Muscle layer of duodenum (tissue), 2 donors: Measurements from ENCODE around the gene FSD1.

Experiments used
- H3K27ac ChIP-seq: one replicate; pipeline ENCODE4 v1.7.0; 2013; ENCODE audit warnings: mild to moderate bottlenecking, low read length
- H3K27me3 ChIP-seq: one replicate; pipeline ENCODE4 v1.7.0; 2013; ENCODE audit warnings: low read depth, mild to moderate bottlenecking, control low read depth, low read length
- H3K36me3 ChIP-seq, 2 donors: one replicate each; pipeline ENCODE4 v1.7.0; 2013; ENCODE audit warnings: low read length in 2 of 2, control low read depth in 1 of 2, mild to moderate bottlenecking in 1 of 2; ENCODE audit not compliant: insufficient read depth in 2 of 2, control insufficient read depth in 1 of 2
- H3K4me1 ChIP-seq, 2 donors: one replicate each; pipeline ENCODE4 v1.7.0; 2013; ENCODE audit warnings: low read length in 2 of 2, mild to moderate bottlenecking in 2 of 2, control low read depth in 1 of 2, moderate library complexity in 1 of 2; ENCODE audit not compliant: insufficient read depth in 2 of 2, control insufficient read depth in 1 of 2
- H3K4me3 ChIP-seq, 2 donors: one replicate each; pipeline ENCODE4 v1.7.0; 2013; ENCODE audit warnings: low read length in 2 of 2, low read depth in 1 of 2, mild to moderate bottlenecking in 1 of 2
- H3K9me3 ChIP-seq, 2 donors: one replicate each; pipeline ENCODE4 v1.7.0; 2013; ENCODE audit warnings: low read length in 2 of 2, control low read depth in 1 of 2, mild to moderate bottlenecking in 1 of 2; ENCODE audit not compliant: control insufficient read depth in 1 of 2
- donor health status: healthy.

The FSD1 gene

GRCh38 chr19:4350726-4351125 lies 46.3 kb downstream of the FSD1 start:
- peaks cover 3 to 17% of the 10 kb centered on the region in 2 donors for H3K36me3 ChIP-seq
- no peak overlapping the region for H3K4me3 ChIP-seq
- H3K4me1 ChIP-seq: no peaks in the 10 kb centered on the region
- H3K9me3 ChIP-seq: no peaks in the 10 kb centered on the region
- no peak overlapping the region for H3K27ac ChIP-seq
- H3K27me3 ChIP-seq: no peaks in the 10 kb centered on the region

GRCh38 chr19:4352701-4353121 lies 48.3 kb downstream of the FSD1 start:
- no peak overlapping the region for H3K27ac ChIP-seq
- peaks cover 3 to 14% of the 10 kb centered on the region in 2 donors for H3K36me3 ChIP-seq
- H3K27me3 ChIP-seq: no peaks in the 10 kb centered on the region
- no peaks in the 10 kb centered on the region for H3K9me3 ChIP-seq
- H3K4me1 ChIP-seq: no peaks in the 10 kb centered on the region
- no peak overlapping the region for H3K4me3 ChIP-seq

- no peaks in the 10 kb centered on the region for H3K27me3 ChIP-seq
Measured at GRCh38 chr19:4354282-4354681, 49.9 kb downstream of the FSD1 start.

GRCh38 chr19:4354897-4355296 lies 50.5 kb downstream of the FSD1 start:
- Histone ChIP-seq H3K36me3 (peaks cover 2 to 21% of the 10 kb centered on the region in 2 donors), H3K9me3 (no peaks in the 10 kb centered on the region), H3K27me3 (no peaks in the 10 kb centered on the region), H3K4me3 (no peak overlapping the region), H3K4me1 (peaks cover 0 to 3% of the 10 kb centered on the region in 2 donors), H3K27ac (no peak overlapping the region)

More at GRCh38 chr19:4354282-4354681, 49.9 kb downstream of the FSD1 start:
- Histone ChIP-seq H3K4me1 (no peaks in the 10 kb centered on the region), H3K36me3 (peaks cover 3 to 17% of the 10 kb centered on the region in 2 donors), H3K27ac (no peak overlapping the region), H3K4me3 (no peak overlapping the region), H3K9me3 (no peaks in the 10 kb centered on the region)

- peaks cover 0 to 17% of the 10 kb centered on the region in 2 donors for H3K4me1 ChIP-seq
- no peak overlapping the region for H3K27ac ChIP-seq
- H3K36me3 ChIP-seq: peaks cover 12 to 39% of the 10 kb centered on the region in 2 donors
Measured at GRCh38 chr19:4357095-4357797, 52.8 kb downstream of the FSD1 start.

GRCh38 chr19:4357921-4358326 lies 53.5 kb downstream of the FSD1 start:
- peaks cover 19 to 46% of the 10 kb centered on the region in 2 donors for H3K36me3 ChIP-seq
- H3K4me3 ChIP-seq: no peak overlapping the region
- H3K27ac ChIP-seq: no peak overlapping the region

More at GRCh38 chr19:4357095-4357797, 52.8 kb downstream of the FSD1 start:
- no peaks in the 10 kb centered on the region for H3K9me3 ChIP-seq
- no peak overlapping the region for H3K4me3 ChIP-seq
- no peaks in the 10 kb centered on the region for H3K27me3 ChIP-seq

GRCh38 chr19:4358709-4359626 lies 54.6 kb downstream of the FSD1 start:
- Histone ChIP-seq H3K4me3 (no peak overlapping the region), H3K36me3 (peaks cover 28 to 56% of the 10 kb centered on the region in 2 donors), H3K9me3 (no peaks in the 10 kb centered on the region), H3K27me3 (no peaks in the 10 kb centered on the region), H3K4me1 (peaks cover 0 to 17% of the 10 kb centered on the region in 2 donors), H3K27ac (no peak overlapping the region)

More at GRCh38 chr19:4357921-4358326, 53.5 kb downstream of the FSD1 start:
- H3K4me1 ChIP-seq: peaks cover 0 to 17% of the 10 kb centered on the region in 2 donors
- no peaks in the 10 kb centered on the region for H3K9me3 ChIP-seq
- H3K27me3 ChIP-seq: no peaks in the 10 kb centered on the region

GRCh38 chr19:4359627-4360000 lies 55.2 kb downstream of the FSD1 start:
- peaks cover 28 to 62% of the 10 kb centered on the region in 2 donors for H3K36me3 ChIP-seq

GRCh38 chr19:4360081-4360569 lies 55.7 kb downstream of the FSD1 start:
- no peaks in the 10 kb centered on the region for H3K27me3 ChIP-seq
- no peaks in the 10 kb centered on the region for H3K9me3 ChIP-seq
- no peak overlapping the region for H3K27ac ChIP-seq
- no peak overlapping the region for H3K4me3 ChIP-seq
- peaks cover 28 to 66% of the 10 kb centered on the region in 2 donors for H3K36me3 ChIP-seq
- peaks cover 0 to 17% of the 10 kb centered on the region in 2 donors for H3K4me1 ChIP-seq

More at GRCh38 chr19:4359627-4360000, 55.2 kb downstream of the FSD1 start:
- H3K4me3 ChIP-seq: no peak overlapping the region
- H3K27me3 ChIP-seq: no peaks in the 10 kb centered on the region
- H3K4me1 ChIP-seq: peaks cover 0 to 17% of the 10 kb centered on the region in 2 donors
- no peaks in the 10 kb centered on the region for H3K9me3 ChIP-seq
- H3K27ac ChIP-seq: no peak overlapping the region

GRCh38 chr19:4360641-4361151 lies 56.3 kb downstream of the FSD1 start:
- Histone ChIP-seq H3K36me3 (peaks cover 32 to 71% of the 10 kb centered on the region in 2 donors), H3K9me3 (no peaks in the 10 kb centered on the region), H3K27ac (no peak overlapping the region), H3K4me1 (peaks cover 0 to 17% of the 10 kb centered on the region in 2 donors), H3K27me3 (no peaks in the 10 kb centered on the region), H3K4me3 (no peak overlapping the region)
